GM21367 (cell line): Measurements from ENCODE around the gene ASAP3.

Experiments
- ATAC-seq: cut with Tn5 transposase; IDR thresholded peaks from one replicate; pipeline ENCODE4 v1.9.1; 2021; ENCODE audit not compliant: unreplicated experiment

Gene ASAP3

DNA sequence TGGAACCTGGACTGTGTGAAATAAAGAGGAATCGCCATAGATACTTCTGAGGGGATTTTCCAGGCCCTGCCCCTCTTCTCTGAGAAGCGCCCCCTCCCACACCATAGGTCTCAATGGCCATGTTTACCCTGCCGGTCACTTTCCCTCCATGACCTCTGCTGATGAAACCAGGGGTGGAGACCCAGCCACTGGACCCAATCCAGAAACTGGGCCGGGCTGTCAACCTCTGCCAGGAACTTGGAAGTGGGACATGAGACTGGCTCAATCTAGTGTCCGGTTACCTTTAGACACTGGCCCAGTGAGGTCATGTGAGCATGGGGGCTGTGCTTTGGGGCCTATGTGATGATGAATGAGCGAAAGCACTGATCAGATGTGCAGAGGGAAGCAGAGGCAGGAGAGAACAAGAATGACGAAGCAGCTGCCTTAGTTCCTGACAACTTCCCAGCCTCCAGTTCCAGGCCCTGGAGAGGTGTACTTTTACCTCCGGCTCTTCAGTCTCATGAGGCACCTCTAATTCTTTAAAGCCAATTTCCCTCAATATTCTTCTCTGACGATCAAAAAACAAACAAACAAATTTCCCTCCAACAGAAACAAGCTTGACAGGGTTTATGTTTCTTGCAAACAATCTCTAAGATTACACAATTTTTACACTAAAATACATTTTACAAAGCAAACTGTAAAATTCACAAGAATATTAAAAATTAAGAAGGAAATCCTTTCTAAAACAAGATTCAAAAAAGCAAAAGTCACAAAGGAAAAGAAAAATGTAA, 4.9 kb downstream of the ASAP3 start:
- no peak for ATAC-seq

- ATAC-seq, result no peak
Observed at GRCh38 chr1:23477359-23478144, 6.4 kb downstream of the ASAP3 start.

DNA sequence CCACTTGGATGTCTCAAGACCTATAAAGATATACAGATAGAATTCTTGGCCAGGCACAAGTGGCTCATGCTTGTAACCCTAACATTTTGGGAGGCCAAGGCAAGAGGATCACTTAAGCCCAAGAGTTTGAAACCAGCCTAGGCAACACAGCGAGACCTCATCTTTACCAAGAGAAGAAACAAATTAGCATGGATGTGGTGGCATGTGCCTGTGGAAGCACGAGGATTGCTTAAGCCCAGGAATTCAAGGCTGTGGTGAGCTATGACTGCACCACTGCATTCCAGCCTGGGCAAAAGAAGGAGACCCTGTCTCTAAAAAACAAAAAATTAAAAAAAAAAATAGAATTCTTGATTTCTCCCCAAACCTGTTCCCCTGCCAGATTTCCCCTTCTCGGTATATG, 8.3 kb downstream of the ASAP3 start:
- no peak for ATAC-seq

- no peak for ATAC-seq
Observed at GRCh38 chr1:23475134-23475628, 8.8 kb downstream of the ASAP3 start.

DNA sequence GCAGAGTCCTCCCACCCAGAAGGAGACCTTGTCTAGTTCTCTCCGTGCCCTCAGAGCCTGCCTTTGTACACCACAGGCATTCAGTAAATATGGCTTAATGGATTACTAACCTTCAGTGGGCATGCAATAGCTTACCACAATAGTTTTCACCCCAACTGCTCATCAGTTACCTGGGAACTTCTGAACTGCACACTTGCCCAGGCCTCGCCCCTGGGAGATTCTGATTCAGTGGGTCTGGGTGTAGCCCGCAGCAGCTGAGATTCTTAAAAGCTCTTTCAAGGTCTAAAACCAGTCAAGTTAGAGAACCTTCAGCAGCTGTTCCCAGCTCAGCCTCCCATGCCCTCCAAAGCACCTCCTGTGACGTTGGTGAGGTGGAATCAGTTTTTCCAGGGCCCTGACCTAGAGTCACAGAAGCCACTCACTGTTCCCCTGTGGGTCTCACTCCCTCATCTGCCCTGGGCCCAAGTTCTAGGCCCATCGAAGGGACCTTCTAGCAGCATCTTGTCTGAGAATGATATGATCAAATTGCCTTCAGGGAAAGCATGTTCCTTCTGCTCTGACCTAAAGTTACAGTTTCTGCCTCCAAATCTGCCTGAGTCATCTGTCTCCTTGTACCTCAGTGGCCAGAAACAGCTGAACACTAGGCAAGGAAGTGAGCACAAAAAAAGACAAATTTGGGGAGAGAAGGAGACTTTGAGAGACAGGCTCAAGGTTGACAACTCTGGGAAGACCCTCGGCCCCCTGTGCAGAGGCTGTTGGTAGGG, 10.8 kb downstream of the ASAP3 start:
- no peak for ATAC-seq

- ATAC-seq, result no peak
Observed at GRCh38 chr1:23472351-23473036, 11.5 kb downstream of the ASAP3 start.

DNA sequence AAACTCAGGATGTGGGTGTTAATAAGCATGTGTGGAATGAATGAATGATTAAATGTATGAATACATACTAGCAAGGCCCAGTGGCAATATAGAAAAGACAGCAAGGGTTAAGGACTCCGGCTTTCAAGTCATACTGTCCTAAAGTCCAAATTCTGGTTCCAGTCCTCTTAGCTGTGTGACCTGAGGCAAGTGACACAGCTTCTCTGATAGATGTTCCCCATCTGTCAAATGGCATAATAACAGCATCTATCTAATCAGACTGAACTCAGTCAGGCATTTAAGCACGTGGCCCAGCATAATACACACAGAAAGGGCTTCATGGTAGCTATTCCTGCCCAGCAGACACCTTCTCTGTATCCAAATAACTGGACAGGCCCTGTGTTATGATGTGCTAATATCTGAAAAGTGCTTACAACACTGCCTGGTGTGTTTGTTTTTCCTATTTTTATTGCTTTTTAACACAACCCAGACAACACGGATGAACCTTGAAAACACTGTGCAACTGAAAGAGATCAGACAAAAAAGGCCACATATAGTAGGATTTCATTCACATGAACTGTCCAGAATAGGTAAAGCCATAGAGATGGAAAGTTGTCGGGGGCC, 12.4 kb downstream of the ASAP3 start:
- ATAC-seq, result no peak

DNA sequence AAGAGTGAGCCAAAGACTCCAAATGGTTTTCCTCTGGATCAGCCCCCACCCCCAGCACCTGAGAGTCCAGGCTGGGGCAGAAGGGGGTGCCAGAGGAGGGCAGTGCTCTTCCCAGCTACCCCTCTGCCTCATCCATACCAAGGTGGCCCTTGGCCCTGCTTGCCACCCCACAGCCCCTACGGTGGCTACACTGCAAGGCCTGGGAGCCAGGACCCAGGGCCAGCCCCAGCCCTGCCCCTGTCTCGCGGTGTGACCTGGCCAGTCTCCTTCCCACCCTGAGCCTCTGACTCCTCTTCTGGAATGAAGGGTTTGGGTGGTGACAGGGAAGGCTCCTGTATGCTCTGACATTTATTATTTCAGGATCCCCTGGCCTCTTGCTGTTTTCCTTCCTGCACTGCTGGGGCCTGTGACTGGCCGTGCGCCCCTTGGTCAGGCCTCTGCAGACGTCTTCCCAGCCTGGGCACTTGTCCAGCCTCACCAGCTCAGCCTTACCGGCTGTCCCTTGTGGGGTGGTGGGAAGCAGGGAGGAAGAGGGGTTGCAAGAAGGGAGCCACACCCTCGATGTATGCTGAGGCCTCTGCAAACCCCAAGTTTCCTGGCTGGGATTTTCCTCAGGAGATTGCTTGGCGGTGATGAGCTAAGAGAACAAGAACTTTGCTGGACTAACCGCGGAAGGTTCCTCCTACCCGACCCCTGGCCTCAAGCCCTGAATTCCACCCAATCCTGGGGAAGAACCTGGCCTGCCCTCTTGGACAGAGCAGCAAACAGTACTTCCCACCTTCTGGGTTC, 13.5 kb downstream of the ASAP3 start:
- ATAC-seq, result no peak

DNA sequence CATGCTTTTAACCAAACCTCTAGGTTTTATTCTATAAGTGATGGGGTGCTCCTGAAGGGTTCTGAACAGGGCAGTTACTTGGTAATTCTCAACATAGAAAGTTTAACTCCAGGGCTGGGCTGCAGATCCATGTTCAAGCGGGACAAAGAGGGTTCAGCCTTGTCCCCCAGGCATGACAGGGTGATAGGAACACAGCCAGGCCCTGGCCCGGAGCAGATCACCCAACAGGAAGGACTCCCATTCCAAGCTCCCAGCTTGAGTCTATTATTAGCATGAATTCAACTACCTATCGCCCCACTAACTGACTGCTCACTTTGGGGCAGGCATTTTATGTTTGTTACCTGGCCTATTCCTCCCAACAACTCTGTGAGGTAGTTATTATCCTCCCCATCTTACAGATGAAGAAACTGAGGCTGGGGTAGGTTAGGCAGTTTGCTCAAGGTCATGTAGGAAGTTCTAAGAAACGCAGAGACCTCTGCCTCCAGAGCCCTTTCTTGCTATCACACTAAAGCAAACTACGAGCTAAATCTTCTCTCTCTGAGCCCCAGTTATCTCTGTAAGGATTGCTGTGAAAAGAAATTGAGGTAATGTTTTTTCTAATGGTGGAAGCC, 14.5 kb downstream of the ASAP3 start:
- no peak for ATAC-seq

- ATAC-seq, result no peak
Observed at GRCh38 chr1:23466423-23466989, 17.5 kb downstream of the ASAP3 start.

DNA sequence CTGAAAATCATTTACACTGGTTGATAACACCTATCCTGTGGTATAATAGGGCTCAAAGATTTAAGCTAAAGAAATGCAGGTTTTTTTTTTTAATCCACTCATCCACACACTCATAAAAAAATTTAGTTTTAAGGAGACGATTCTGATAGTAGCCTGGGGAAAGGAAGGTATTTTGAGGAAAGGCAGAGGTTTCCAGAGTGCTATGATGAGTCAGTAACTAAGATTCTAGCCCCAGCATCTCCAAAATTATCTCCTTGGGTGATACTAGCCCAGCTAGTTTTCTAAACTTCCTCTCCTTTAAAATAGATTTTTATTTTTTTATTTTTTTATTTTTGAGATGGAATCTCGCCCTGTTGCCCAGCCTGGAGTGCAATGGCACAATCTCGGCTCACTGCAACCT, 20.7 kb downstream of the ASAP3 start:
- ATAC-seq, result no peak

GRCh38 chr1:23462766-23463165, 21.2 kb downstream of the ASAP3 start:
- ATAC-seq, result no peak

DNA sequence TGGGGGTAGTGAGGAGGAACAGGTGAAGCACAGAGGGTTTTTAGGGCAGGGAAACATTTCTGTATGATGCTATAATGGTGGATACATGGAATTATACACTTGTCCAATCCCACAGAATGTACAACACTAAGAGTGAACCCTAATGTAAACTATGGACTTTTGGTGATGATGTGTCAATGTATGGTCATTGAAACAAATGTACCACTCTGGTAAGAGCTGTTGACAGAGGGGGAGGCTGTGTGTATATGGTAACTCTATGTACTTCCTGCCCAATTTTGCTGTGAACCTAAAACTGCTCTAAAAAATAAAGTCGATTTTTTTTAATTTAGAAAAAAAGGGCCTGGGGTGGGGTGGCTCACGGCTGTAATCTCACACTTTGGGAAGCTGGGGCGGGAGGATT, 22.9 kb downstream of the ASAP3 start:
- ATAC-seq, result no peak

DNA sequence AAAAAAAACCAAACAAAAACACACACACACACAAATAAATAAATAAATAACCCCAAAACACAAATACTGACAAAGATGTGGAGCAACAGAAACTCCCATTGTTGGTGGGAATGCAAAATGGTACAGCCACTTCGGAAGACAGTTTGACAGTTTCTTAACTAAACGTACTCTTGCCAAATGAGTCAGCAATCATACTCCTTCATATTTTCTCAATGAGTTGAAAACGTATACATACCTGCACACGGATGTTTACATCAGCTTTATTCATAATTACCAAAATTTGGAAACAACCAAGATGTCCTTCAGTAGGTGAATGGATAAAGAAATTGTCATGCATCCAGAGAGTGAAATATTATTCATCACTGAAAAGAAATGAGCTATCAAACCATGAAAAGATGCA, 23.5 kb downstream of the ASAP3 start:
- no peak for ATAC-seq

- no peak for ATAC-seq
Observed at GRCh38 chr1:23459338-23459757, 24.6 kb downstream of the ASAP3 start.

DNA sequence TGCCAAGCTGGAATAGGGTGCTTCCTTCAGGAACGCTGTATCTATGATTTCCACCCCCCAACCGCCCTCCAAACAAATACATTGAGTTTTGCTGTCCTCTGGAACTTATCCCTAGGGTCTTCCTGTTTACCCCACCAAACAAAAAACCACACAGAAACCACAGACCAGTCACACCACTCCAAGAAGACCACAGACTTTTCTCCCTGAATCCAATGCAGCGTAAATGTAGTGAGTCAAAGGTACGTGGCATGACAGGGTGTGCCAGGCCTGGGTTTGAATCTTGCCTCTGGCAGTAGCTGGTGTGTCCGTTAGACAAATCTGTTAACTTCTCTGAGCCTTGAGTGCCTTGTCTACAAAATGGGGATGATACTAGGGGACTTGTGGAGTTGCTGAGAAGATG, 27.8 kb downstream of the ASAP3 start:
- no peak for ATAC-seq

GRCh38 chr1:23453455-23454000, 30.5 kb downstream of the ASAP3 start:
- no peak for ATAC-seq

DNA sequence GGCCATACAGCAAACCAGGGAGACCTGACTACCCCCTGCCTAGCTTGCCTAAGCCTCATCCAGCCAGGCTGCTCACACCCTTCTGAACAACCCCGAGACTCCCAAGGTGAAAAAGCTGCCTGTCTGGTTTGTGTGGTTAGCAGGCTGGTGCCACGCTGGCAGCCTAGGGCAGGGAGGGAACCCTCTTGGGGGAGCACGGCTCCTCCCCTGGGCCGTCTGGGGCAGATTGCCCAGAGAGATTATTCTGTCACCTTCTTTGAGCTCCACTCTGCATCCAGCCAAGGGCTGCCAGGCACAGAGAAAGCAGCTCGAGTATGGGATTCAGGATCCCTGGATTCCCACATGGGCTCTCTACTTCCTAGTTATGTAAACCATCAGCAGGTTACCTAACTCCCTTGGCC, 32.0 kb downstream of the ASAP3 start:
- ATAC-seq, result no peak

- ATAC-seq, result no peak
Observed at GRCh38 chr1:23451441-23451840, 32.5 kb downstream of the ASAP3 start.
